ENCODE results near the gene COL23A1.

The COL23A1 gene

GRCh38 chr5:178248750-178249149, 341.4 kb downstream of the COL23A1 start:
- DNase-seq, result no peak

GRCh38 chr5:178247481-178248456, 342.4 kb downstream of the COL23A1 start:
- DNase-seq, result no peak

GRCh38 chr5:178246624-178247279, 343.4 kb downstream of the COL23A1 start:
- no peak for DNase-seq

- DNase-seq, result no peak
These were observed 344.8 kb downstream of the COL23A1 start for GRCh38 chr5:178245389-178245788.

GRCh38 chr5:178244576-178244975, 345.6 kb downstream of the COL23A1 start:
- DNase-seq, result no peak

GRCh38 chr5:178242416-178242815, 347.8 kb downstream of the COL23A1 start:
- DNase-seq, result no peak

- no peak for DNase-seq
These were observed 348.4 kb downstream of the COL23A1 start for GRCh38 chr5:178241688-178242231.

GRCh38 chr5:178241231-178241663, 348.9 kb downstream of the COL23A1 start:
- DNase-seq, result no peak

- DNase-seq, result no peak
These were observed 349.4 kb downstream of the COL23A1 start for GRCh38 chr5:178240766-178241165.

- DNase-seq, result no peak
These were observed 349.9 kb downstream of the COL23A1 start for GRCh38 chr5:178240341-178240741.

GRCh38 chr5:178239626-178240301, 350.4 kb downstream of the COL23A1 start:
- DNase-seq, result peak; percentile 45

- peak; percentile 44 for DNase-seq
These were observed 351.2 kb downstream of the COL23A1 start for GRCh38 chr5:178238711-178239592.

- DNase-seq, result no peak
These were observed 351.9 kb downstream of the COL23A1 start for GRCh38 chr5:178238313-178238635.

GRCh38 chr5:178237431-178238312, 352.5 kb downstream of the COL23A1 start:
- DNase-seq, result no peak

GRCh38 chr5:178236679-178237078, 353.5 kb downstream of the COL23A1 start:
- DNase-seq, result no peak

GRCh38 chr5:178236126-178236525, 354.1 kb downstream of the COL23A1 start:
- DNase-seq, result no peak

GRCh38 chr5:178235588-178235974, 354.6 kb downstream of the COL23A1 start:
- no peak for DNase-seq

- peak; percentile 77 for DNase-seq
These were observed 355.2 kb downstream of the COL23A1 start for GRCh38 chr5:178234750-178235587.

- no peak for DNase-seq
These were observed 356.0 kb downstream of the COL23A1 start for GRCh38 chr5:178234121-178234749.
